Activated CD4-positive, alpha-beta T cell treated with anti-CD3 and anti-CD28 coated beads, Interleukin-2, amount 10 ng/mL, durations not matched to agents 7 days and 5 days (primary cell): ENCODE measurements around the gene RNF224. TPM values are rescaled to one million over a fixed set of nuclear protein-coding genes. Genes with fewer than 3 reads are reported as not detected.
"Not testable (repeated sequence)": the region's sequence is repeated elsewhere in the genome, so short reads cannot be mapped to it uniquely, and the experiment has no call there.

Experiments
- CTCF ChIA-PET: fragments of 350-600 bp; sonication (Branson Sonifier 250); formaldehyde crosslinking; loops from one replicate; lab custom pipeline; 2021; ENCODE audit warnings: antibody characterized with exemption; lab: Charles Lee
- POLR2A ChIA-PET: fragments of 350-600 bp; sonication (Branson Sonifier 250); formaldehyde crosslinking; loops from one replicate; lab custom pipeline; 2021; ENCODE audit warnings: antibody characterized with exemption; lab: Charles Lee
- DNase-seq: peaks from one replicate; pipeline ENCODE4 v3.0.0-alpha.2; 2020
- H3K27ac Mint-ChIP-seq: one replicate; pipeline ENCODE4 v1.8.0; 2021; ENCODE audit warnings: mild to moderate bottlenecking, moderate library complexity, mixed read lengths
- H3K27me3 Mint-ChIP-seq: one replicate; pipeline ENCODE4 v1.8.0; 2021; ENCODE audit warnings: mixed read lengths
- H3K36me3 Mint-ChIP-seq: one replicate; pipeline ENCODE4 v1.8.0; 2021; ENCODE audit warnings: low read depth, mixed read lengths
- H3K4me1 Mint-ChIP-seq: one replicate; pipeline ENCODE4 v1.8.0; 2021; ENCODE audit warnings: mixed read lengths
- H3K4me3 Mint-ChIP-seq: one replicate; pipeline ENCODE4 v1.8.0; 2021; ENCODE audit warnings: mild to moderate bottlenecking, moderate library complexity, mixed read lengths
- H3K9me3 Mint-ChIP-seq: one replicate; pipeline ENCODE4 v1.8.0; 2021; ENCODE audit warnings: mixed read lengths
- total RNA-seq, 2 experiments: library from RNA; stranded (reverse); gene quantifications; one replicate each; pipeline ENCODE4 v1.2.3, GENCODE V29; 2021

RNF224 gene
- total RNA-seq, 2 experiments from 2014 or later: 0.10 TPM; not detected in 1

- no peak for DNase-seq
- Mint-ChIP-seq H3K9me3 (no peaks in the 10 kb centered on the region), H3K4me1 (peaks cover 33% of the 10 kb centered on the region), H3K4me3 (peak overlapping the region; percentile 87), H3K27me3 (no peaks in the 10 kb centered on the region), H3K27ac (peak overlapping the region; percentile 88), H3K36me3 (peaks cover 24% of the 10 kb centered on the region)
- CTCF ChIA-PET: interaction anchor here (1.0 to 4.6 kb wide), 5 partner anchors 12 to 213 kb away, joined by 3 to 19 read pairs (median 5); partner anchors contain the start of gene NELFB
- POLR2A ChIA-PET: interaction anchor here (0.6 to 1.4 kb wide), 3 partner anchors 12 to 156 kb away, joined by 3 to 6 read pairs (median 3); partner anchors contain the start of genes MAN1B1 and NELFB
These were observed 15.2 kb downstream of the RNF224 start for GRCh38 chr9:137242269-137243203.

DNA sequence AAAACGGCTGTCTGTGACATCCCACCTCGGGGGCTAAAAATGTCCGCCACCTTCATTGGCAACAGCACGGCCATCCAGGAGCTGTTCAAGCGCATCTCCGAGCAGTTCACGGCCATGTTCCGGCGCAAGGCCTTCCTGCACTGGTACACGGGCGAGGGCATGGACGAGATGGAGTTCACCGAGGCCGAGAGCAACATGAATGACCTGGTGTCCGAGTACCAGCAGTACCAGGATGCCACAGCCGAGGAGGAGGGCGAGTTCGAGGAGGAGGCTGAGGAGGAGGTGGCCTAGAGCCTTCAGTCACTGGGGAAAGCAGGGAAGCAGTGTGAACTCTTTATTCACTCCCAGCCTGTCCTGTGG is 15.9 kb downstream of the RNF224 start:
- not testable (repeated sequence) for H3K27me3 Mint-ChIP-seq, DNase-seq, H3K9me3 Mint-ChIP-seq, H3K27ac Mint-ChIP-seq
- ChIA-PET POLR2A (interaction anchor here (0.6 kb wide), 1 partner anchor 21 kb away, joined by 3 read pairs; no protein-coding TSS in a partner anchor), CTCF (interaction anchor here (1.0 to 4.6 kb wide), 3 partner anchors 11 to 48 kb away, joined by 3 to 19 read pairs (median 5); partner anchors contain the start of gene NELFB)
- peak overlapping the region; percentile 87 for H3K4me3 Mint-ChIP-seq
- peaks cover 24% of the 10 kb centered on the region for H3K36me3 Mint-ChIP-seq
- H3K4me1 Mint-ChIP-seq: peaks cover 31% of the 10 kb centered on the region

- no peaks in the 10 kb centered on the region for H3K9me3 Mint-ChIP-seq
- DNase-seq: no peak
- H3K4me3 Mint-ChIP-seq: peak overlapping the region; percentile 87
- H3K36me3 Mint-ChIP-seq: peaks cover 24% of the 10 kb centered on the region
- ChIA-PET POLR2A (no interaction called here), CTCF (interaction anchor here (1.0 to 4.6 kb wide), 3 partner anchors 10 to 215 kb away, joined by 3 to 19 read pairs (median 3); partner anchors contain the start of gene NELFB)
- no peaks in the 10 kb centered on the region for H3K27me3 Mint-ChIP-seq
- peaks cover 27% of the 10 kb centered on the region for H3K4me1 Mint-ChIP-seq
- no peak overlapping the region for H3K27ac Mint-ChIP-seq
These were observed 16.6 kb downstream of the RNF224 start for GRCh38 chr9:137243626-137244485.

- POLR2A ChIA-PET: no interaction called here
- Mint-ChIP-seq H3K27ac (no peak overlapping the region), H3K4me1 (peaks cover 21% of the 10 kb centered on the region)
These were observed 17.5 kb downstream of the RNF224 start for GRCh38 chr9:137244486-137245449.

DNA sequence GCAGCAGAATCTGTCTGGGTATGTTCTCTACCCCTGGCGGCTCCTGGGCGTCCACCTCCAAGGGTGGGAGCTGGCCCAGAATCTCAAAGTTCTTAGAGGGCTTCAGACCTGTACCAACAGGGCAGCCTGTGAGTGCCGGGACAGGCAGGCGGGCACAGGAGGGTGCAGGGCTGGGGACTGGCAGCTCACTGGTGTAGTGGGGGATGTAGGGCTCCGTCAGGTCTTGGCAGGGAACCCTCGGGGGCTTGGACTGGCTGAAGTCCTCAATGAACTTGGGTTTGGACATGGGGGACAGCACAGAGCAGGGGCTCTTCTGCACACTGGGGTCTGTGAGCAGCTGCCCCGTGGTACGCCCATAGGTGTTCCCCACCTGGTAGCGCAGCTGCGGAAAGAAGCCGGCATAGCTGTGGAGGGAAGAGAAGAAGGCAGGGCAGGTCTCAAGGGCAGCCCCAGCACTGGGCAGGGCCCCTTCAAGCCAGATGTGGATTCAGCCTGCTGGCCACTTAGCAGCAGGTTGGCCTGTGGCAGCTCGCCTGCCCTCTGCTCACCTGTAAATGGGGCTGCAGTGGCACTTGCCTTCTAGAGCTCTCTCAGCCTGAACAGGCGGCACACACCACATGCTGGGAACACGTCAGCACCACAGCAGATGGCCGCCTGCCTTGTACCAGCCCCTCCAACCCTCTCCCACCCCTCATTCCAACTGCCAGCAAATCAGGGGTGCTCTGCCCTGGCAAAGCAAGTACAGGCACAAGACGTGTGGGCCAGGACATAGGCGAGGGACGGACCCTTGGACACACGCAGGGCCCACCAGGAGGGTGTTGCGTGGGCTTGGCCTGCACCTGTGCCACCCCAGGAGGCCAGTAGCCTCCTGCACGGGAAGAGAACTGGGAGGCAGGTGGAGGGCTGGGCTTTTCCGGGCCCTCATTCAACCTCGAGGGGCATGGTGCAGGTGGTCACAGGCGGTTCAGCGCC is 18.4 kb downstream of the RNF224 start:
- no peaks in the 10 kb centered on the region for H3K27me3 Mint-ChIP-seq
- no peak for DNase-seq

More at GRCh38 chr9:137244486-137245449, 17.5 kb downstream of the RNF224 start:
- Mint-ChIP-seq H3K27me3 (no peaks in the 10 kb centered on the region), H3K36me3 (peaks cover 24% of the 10 kb centered on the region), H3K4me3 (no peak overlapping the region), H3K9me3 (no peaks in the 10 kb centered on the region)
- CTCF ChIA-PET: interaction anchor here (0.6 to 4.6 kb wide), 6 partner anchors 8 to 252 kb away, joined by 3 to 19 read pairs (median 3); partner anchors contain the start of gene NELFB
- DNase-seq: no peak

GRCh38 chr9:137247135-137247915 is 20.0 kb downstream of the RNF224 start:
- DNase-seq: no peak
- ChIA-PET CTCF (interaction anchor here (0.7 to 1.4 kb wide), 3 partner anchors 9 to 596 kb away, joined by 3 to 5 read pairs (median 4); no protein-coding TSS in a partner anchor), POLR2A (interaction anchor here (0.5 kb wide), 1 partner anchor 24 kb away, joined by 4 read pairs; no protein-coding TSS in a partner anchor)
- peaks cover 15% of the 10 kb centered on the region for H3K36me3 Mint-ChIP-seq
- no peaks in the 10 kb centered on the region for H3K27me3 Mint-ChIP-seq
- H3K4me3 Mint-ChIP-seq: no peak overlapping the region
- no peak overlapping the region for H3K27ac Mint-ChIP-seq
- peaks cover 16% of the 10 kb centered on the region for H3K4me1 Mint-ChIP-seq
- H3K9me3 Mint-ChIP-seq: no peaks in the 10 kb centered on the region

More for the DNA sequence above, 18.4 kb downstream of the RNF224 start:
- Mint-ChIP-seq H3K9me3 (no peaks in the 10 kb centered on the region), H3K4me1 (peaks cover 19% of the 10 kb centered on the region), H3K27ac (no peak overlapping the region), H3K4me3 (no peak overlapping the region), H3K36me3 (peaks cover 24% of the 10 kb centered on the region)
- POLR2A ChIA-PET: no interaction called here
- CTCF ChIA-PET: interaction anchor here (0.6 to 4.6 kb wide), 6 partner anchors 8 to 252 kb away, joined by 3 to 19 read pairs (median 3); partner anchors contain the start of gene NELFB

GRCh38 chr9:137247916-137248175 is 20.5 kb downstream of the RNF224 start:
- ChIA-PET CTCF (interaction anchor here (1.4 kb wide), 1 partner anchor 11 kb away, joined by 4 read pairs; no protein-coding TSS in a partner anchor), POLR2A (interaction anchor here (0.5 kb wide), 1 partner anchor 24 kb away, joined by 4 read pairs; no protein-coding TSS in a partner anchor)
- H3K27ac Mint-ChIP-seq: no peak overlapping the region
- H3K36me3 Mint-ChIP-seq: peaks cover 9% of the 10 kb centered on the region
- no peaks in the 10 kb centered on the region for H3K27me3 Mint-ChIP-seq
- H3K9me3 Mint-ChIP-seq: no peaks in the 10 kb centered on the region
- H3K4me3 Mint-ChIP-seq: no peak overlapping the region
- peaks cover 10% of the 10 kb centered on the region for H3K4me1 Mint-ChIP-seq
- no peak for DNase-seq

DNA sequence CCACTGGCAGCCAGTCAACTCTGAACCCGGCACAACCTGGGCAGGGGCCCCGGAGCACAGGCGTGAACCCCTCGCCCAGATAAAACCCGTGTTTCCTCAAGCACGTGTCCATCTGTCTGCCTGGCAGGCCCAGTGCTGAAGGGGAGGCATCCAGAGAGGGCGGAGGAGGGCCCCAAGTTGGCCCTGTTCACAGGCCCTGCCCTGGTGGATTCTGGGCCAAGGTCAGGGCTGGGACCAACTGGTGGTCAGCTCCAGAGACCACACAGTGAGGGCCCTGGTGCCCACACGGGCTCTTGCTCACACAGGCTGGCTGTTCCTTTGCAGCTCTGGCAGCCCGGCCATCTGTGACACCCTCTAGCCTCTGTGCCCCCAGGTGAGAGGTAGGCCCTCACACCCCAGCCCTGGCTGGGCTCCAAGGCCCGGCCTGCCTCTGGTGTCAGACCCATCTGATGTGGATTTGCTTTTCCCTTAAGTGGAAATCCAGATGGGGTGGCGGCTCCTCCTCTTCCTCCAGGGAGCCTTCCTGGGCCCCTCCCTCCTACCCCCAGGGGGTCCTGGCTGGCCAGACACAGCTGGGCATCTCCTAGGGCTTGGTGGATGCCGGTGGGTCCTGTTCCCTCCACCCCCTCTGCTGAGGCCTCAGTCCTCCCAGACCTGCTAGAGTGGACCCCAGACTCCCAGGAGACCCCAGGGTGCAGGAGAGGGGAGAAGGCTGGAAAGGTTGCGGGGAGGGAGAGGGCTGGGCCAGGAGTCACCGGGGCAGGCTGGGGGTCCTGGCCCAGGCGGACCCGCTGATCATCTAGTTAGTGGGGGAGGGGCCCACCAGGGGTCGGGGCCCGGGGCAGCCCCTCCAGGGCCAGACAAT is 23.3 kb downstream of the RNF224 start:
- ChIA-PET POLR2A (no interaction called here), CTCF (interaction anchor here (1.1 kb wide), 1 partner anchor 14 kb away, joined by 4 read pairs; no protein-coding TSS in a partner anchor)
- Mint-ChIP-seq H3K4me3 (no peak overlapping the region), H3K36me3 (peaks cover under 1% of the 10 kb centered on the region), H3K27ac (no peak overlapping the region), H3K4me1 (peaks cover 6% of the 10 kb centered on the region), H3K9me3 (no peaks in the 10 kb centered on the region), H3K27me3 (no peaks in the 10 kb centered on the region)
- no peak for DNase-seq

- Mint-ChIP-seq H3K4me1 (peaks cover 7% of the 10 kb centered on the region), H3K27me3 (no peaks in the 10 kb centered on the region), H3K36me3 (peaks cover 3% of the 10 kb centered on the region), H3K9me3 (no peaks in the 10 kb centered on the region), H3K4me3 (no peak within 1 kb of the TSS), H3K27ac (no peak within 1 kb of the TSS)
- CTCF ChIA-PET: no interaction called here
- no peak for DNase-seq
- POLR2A ChIA-PET: no interaction called here
These were observed 23.8 kb downstream of the RNF224 start, which contains the start of gene STPG3 for GRCh38 chr9:137251194-137251461. TSS of gene STPG3 (plus strand) at chr9:137251286. CDS start at chr9:137251287, 1 bp downstream.
